Ecto neural progenitor cell (in vitro differentiated cells): ENCODE data around the gene TOMM22.

Experiments
- DNase-seq: peaks from one replicate; pipeline ENCODE4 v3.0.0-alpha.2; 2018; ENCODE audit warnings: low spot score

Gene TOMM22

DNA sequence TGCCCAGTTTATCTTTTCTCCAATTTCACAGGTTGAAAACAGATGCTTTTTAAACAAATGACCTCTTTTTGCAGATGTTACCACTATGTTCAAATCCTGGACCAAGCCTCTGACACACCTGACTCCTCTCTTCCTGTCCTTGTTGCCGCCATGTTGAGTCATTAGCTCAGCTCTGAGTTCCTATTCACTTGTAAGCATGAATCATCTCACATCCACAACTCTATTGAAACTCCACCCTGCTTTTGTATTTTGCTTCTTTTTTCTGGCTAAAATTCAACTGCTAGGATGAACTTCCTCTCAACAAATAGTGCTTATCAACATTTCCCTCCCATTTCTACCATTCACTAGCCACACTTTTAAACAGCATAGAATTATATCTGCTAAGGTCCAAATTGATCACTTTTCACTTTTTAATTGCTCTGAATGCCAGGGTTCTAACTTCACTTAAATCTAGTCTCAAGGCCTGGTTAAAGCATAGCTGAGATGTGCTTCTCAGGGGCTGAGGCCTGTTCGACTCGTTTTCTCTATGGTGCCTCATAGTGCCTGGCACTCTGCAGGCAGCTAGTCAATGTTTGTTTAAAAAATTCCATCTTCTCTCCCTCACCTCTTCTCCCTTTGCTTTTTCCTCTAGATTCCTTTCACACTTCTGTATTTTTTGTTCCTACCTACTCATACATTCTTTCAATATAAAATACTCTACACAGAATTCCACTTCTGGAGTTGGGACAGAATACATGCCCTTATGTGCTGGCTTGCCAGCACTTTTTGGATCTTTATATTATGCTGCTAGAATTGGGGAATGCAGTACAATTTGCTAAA is 15.1 kb downstream of the TOMM22 start:
- no peak for DNase-seq

- DNase-seq = no peak
Observed at GRCh38 chr22:38697425-38698089, 15.8 kb downstream of the TOMM22 start.

DNA sequence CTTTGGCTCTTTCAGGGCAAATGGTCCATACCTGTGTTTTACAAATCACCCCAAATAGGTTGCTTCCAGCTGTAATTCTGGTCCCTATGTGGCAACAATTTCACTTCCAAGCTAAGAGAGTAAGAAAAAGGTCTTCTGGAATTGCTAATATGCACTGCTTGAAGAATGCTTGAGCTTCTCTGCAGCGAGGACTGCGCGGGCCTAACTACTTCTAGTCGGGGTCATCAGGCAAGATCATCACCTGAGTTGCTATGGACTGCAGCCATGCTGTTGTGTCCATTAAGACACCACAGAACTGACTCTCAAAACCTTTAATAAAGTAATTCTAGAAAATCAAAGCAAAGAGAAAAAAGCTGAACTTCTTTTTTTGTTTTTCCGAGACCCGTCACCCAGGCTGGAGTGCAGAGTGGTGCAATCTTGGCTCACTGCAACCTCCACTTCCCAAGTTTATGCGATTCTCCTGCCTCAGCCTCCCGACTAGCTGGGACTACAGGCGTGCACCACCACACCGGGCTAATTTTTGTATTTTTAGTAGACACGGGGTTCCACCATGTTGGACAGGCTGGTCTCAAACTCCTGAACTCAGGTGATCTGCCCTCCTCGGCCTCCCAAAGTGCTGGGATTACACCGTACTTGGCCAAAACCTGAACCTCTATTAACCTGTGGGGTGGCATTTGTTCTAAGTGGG is 16.8 kb downstream of the TOMM22 start:
- DNase-seq = no peak

GRCh38 chr22:38699143-38699542 is 17.4 kb downstream of the TOMM22 start:
- no peak for DNase-seq

GRCh38 chr22:38699784-38700183 is 18.0 kb downstream of the TOMM22 start:
- DNase-seq = no peak

GRCh38 chr22:38700270-38700788 is 18.6 kb downstream of the TOMM22 start:
- DNase-seq = no peak

DNA sequence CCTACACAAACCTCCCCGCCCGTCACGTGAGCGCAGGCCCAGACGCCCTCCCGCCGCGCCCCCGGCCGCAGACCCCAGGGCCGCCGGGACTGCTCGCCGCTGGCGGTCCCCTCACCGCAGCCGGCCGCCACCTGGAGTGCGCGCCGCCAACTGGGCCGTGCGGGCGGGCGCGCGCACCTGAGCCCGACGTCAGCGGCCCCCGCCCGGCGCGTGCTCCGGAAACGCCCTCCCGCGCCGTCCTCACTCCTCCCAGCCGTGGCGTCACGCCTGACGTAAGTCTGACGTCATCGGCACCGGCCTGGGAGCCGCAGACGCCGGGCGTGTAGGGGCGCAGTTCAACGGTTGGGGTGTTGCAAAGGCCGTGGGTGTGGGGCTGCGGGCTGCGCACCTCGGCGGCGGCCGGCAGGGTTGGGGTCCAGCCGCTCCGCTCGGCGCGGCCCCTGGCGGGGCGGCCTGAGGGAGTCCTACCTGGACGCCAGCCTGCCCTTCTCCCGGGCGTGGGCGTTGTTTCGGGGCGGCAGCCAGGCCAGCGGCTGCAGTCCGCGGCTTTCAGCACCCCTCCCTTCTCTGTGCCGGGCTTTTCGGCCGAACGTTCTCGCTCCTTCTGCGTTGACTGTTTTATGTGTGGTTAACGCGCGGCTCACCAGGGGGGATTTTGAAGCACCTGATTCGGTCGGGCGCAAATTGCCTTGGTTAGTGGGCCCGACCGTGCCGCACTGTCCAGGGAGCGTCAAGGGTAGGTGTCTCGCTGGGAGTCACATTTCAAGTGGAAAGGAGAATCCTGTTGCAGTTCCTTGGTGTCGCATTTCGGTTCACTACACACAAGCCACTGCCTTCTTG is 19.3 kb downstream of the TOMM22 start, which contains the start of gene JOSD1:
JOSD1 (minus strand) TSS at position 155 of the 840 bp plus-strand sequence. CDS start 956 bp downstream, outside the sequence.
- DNase-seq = peak; percentile 97

DNA sequence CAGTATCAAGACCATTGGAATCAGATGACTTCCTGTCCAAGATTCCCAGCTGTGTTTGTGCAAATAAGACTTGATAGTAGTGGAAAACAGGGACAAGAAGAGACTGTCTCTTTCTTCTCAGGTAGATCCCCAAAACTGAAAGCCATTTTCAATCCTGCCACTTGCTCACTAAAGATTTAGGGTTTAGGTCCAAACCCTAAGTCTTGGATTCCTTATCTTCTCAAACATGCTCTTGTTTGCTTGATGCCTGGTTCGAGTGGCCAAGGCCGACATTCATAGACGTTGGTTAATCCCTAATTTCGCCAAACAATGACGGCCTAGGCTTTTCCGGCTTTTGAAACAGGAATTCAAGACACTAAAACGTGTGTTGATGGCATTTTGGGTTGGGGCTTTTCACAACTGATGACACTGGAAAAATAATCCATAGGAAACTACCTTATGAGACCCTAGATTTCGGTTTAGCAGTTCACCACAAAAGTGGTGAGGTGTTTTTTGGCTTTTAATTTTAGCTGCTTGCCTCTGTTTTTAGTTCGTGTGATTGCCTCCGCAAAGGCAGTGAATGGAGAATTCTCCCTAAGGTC is 23.0 kb downstream of the TOMM22 start:
- DNase-seq = no peak

- peak; percentile 97 for DNase-seq
Observed at GRCh38 chr22:38705235-38706100, 23.7 kb downstream of the TOMM22 start, which contains the start of gene GTPBP1. Gene GTPBP1, plus strand, starts transcription at chr22:38705944. Its CDS starts 12 bp downstream, at chr22:38705956.

- DNase-seq = peak; percentile 73
Observed at GRCh38 chr22:38706101-38706900, 24.5 kb downstream of the TOMM22 start.

DNA sequence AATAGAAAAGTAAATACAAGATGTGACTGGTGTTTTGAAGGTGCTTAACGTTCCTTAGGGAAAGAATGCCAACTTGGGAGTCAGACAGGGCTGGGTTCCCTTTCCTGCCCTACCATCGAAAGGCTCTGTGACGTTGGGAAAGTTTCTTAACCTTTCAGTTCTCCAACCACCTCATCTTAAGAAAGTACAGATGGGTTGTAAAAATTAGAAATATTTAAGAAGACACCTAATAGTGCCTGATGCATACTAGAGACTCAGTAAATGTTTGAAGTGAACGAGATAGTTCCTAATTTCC is 25.1 kb downstream of the TOMM22 start:
- no peak for DNase-seq

GRCh38 chr22:38707346-38707745 is 25.6 kb downstream of the TOMM22 start:
- DNase-seq = no peak

GRCh38 chr22:38707984-38708383 is 26.2 kb downstream of the TOMM22 start:
- DNase-seq = no peak

GRCh38 chr22:38709306-38709705 is 27.5 kb downstream of the TOMM22 start:
- no peak for DNase-seq

GRCh38 chr22:38710351-38710750 is 28.6 kb downstream of the TOMM22 start:
- no peak for DNase-seq

- no peak for DNase-seq
Observed at GRCh38 chr22:38710866-38711265, 29.1 kb downstream of the TOMM22 start.

DNA sequence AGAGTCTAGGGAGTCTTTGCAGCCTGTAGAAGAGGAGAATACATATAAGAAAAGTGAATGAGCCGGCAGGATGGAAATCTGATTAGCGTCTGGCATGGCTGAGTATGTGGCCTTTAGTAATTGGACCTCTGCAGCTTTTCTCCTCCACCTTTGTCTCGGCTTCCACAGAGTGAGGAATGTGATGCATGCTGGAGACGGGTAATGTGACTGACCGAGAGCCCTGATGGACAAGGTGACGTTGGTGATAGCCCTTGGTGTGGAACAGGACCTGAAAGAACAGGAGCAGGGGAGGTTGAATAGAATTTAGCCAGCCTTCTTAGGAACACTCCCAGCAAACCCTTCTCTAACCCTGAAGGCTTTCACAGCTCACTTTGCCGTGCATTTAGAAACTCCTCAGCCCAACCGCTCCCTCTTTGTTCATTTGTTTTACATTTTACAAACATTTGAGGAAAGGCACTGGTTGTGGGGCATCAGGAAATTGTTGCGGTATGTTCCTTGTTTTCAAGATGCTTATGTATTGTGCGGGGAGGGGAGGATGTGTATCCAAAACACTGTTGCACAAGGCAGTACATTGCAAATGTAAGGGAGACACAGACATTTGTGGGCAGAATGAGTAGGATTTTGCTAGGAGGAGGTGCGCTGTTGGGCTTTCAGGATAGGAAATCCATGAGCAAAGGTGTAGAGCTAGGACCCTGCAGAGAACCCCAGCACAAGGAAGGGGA is 30.9 kb downstream of the TOMM22 start:
- DNase-seq = no peak

DNA sequence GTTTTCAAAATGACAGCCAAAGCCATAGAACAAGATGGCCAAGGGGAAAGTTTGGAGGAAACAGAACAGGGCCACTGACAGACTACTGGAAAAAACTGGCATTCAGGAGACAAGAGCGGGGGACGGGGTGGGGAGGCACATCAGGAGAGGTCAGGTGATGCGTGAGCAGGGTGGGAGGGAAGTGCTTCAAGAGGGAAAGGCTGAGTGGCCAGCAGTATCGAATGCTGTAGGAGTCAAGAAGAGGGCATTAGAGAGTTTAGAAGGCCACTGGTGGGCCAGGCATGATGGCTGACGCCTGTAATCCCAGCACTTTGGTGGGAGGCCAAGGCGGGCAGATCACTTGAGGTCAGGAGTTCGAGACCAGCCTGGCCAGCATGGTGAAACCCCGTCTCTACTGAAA is 32.2 kb downstream of the TOMM22 start:
- DNase-seq = no peak
